D341Med (cell line): Measurements from ENCODE around the gene CDKN2AIP.

Experiments used
- DNase-seq: peaks from one replicate; pipeline ENCODE4 v3.0.0; 2012; ENCODE audit warnings: low spot score

The CDKN2AIP gene, protein sequence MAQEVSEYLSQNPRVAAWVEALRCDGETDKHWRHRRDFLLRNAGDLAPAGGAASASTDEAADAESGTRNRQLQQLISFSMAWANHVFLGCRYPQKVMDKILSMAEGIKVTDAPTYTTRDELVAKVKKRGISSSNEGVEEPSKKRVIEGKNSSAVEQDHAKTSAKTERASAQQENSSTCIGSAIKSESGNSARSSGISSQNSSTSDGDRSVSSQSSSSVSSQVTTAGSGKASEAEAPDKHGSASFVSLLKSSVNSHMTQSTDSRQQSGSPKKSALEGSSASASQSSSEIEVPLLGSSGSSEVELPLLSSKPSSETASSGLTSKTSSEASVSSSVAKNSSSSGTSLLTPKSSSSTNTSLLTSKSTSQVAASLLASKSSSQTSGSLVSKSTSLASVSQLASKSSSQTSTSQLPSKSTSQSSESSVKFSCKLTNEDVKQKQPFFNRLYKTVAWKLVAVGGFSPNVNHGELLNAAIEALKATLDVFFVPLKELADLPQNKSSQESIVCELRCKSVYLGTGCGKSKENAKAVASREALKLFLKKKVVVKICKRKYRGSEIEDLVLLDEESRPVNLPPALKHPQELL

DNA sequence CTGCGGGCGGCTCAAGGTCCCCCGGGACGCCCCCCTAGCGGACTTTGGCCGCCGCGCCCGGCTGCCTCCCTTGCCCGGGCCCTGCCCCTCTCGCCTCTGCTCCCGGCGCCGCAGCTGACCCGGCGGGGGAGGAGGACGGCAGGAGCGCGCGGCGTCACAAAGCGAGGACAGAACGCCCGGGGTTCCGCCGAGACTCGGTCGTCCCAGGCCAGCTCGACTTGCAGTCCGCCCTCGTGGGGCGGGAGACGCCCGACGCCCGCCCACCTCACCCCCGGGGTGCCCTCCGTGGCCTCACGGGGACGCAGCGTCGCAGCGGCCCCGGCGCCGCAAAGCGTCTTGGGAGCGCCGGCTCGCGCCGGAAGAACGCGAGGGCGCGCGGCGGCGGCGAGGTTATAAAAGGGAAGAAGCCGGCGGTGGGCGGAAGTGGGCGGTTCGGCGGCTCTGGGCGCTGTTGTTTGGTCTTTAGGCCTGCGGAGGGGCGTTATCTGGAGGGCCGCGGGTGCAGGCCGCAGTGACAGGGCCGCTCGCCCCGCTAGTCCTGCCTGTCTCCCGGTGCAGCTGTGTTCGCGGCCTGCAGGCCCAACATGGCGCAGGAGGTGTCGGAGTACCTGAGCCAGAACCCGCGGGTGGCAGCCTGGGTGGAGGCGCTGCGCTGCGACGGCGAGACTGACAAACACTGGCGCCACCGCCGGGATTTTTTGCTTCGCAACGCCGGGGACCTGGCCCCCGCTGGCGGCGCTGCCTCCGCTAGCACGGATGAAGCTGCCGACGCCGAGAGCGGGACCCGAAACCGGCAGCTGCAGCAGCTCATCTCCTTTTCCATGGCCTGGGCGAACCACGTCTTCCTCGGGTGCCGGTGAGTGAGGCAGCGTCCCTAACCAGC, at the start of gene CDKN2AIP:
CDKN2AIP (plus strand) TSS at position 423 of the 883 bp plus-strand sequence; CDS start at position 585, 162 bp downstream.
- DNase-seq: peak; percentile 95

DNA sequence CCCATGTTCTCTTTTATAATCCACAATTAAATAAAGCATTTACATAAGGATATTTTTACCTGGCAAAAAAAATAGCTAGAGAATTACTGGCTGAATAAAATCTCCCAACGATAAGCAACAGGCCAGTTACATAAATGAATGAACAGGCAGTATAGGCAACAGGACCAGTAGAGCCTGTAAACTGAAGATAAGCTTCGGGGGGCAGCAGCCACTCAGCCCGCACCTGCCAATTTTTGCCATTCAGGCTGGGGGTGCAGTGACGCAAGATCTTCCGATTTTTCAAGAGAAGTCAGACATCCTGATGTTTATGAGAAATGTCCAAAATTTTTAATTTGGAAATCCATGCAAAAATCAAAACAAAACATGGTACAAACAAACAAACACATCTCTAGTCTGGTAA, 49.0 kb upstream of the CDKN2AIP start:
- no peak for DNase-seq

DNA sequence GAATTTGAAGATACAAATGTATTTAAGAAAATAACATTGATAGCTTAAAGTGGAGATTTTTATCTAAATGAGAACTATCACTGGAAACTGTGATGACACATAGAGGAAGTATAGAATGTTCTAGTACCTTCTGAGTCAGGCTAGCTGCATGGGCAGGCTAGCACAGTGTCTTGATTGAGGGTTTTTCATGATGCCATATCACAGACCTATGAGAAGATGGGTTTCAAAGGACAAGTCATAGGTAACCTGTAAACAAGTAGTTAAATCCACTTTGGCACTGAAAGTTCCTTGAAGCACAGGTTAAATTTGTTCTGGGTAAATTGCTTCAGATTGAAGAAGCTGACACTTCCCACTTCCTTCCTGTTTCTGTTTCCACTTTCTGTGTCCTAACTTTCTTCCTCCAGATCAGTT, 48.2 kb upstream of the CDKN2AIP start:
- DNase-seq: no peak

DNA sequence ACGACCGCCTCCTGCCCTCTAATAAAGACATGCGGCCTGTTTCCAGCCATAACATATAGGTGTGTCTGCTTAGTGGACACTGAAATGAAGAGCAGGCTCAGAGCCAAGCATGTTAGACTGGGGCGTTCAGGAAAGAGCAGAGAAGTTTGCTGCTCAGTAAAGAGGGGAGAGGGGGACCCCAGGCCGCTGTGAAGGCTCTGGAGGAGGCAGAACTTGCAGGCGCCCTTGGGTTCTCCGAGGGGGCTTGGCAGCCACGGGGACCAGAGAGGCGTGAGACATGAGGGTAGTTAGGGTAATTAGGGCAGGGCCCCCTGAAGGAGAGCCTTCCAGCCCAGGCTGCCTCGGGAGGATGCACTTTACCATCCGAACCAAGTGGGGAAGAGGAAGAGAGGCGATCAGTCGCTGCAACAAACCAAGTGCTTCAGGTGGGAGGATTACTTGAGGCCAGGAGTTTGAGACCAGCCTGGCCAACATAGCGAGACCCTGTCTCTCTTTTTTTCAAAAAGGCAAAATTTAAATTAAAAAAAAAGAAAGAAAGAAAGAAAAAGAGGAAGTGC, 46.6 kb upstream of the CDKN2AIP start:
- no peak for DNase-seq

DNA sequence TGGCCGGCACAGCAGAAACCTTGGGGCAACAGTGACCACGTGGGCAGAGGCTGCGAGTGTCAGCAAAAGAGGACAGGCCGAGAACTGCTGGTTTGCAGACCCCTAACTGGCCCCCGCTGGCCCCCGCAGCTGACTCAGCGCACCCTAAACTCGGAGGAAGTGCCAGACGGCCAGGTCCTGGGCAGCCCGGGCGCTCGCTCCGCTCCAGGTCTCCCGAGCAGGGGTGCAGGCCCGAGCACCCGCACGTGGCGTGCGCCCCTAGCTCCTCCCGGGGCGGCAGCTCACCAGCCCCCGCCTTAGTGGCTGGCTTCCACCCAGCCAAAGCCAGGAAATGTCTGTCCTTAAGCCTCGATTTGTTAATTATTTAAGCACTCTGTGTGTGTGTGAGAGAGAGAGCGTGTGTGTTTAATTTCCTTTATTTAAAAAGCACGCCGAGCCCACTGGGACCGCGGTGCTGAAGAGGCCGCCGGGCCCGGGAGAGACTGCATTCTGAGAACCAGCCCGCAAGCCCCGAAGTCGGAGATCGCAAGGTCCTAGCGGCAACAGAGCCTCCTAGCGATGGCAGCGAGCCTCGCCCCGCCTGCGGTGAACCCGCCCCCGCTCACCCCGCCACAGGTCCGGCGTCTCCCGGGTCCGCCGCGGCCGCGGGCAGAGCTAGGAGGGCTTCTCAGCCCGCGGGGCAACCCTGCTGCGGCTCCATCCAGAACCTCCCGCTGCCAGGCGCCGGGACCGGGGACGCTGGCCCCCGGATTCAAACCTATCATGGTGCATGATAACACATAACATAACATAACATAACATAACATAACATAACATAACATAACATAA, 45.9 kb upstream of the CDKN2AIP start:
- peak; percentile 86 for DNase-seq

DNA sequence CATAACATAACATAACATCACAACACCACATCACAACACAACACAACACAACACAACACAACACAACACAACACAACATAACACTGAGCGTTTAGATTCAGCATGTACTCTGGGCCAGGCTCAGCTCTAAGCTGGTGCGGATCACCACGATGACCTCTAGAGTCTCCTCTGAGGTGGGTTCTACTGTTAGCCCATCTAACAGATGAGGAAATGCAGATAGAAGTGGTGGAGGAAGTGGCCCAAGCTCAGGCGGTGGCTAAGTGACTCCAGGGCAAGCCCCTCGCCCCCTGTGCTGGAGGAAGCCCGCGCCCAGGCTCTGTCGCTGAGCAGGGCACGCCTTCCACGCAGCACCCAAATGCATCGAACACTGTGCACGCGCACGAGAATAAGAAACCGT, 45.3 kb upstream of the CDKN2AIP start:
- DNase-seq: no peak

DNA sequence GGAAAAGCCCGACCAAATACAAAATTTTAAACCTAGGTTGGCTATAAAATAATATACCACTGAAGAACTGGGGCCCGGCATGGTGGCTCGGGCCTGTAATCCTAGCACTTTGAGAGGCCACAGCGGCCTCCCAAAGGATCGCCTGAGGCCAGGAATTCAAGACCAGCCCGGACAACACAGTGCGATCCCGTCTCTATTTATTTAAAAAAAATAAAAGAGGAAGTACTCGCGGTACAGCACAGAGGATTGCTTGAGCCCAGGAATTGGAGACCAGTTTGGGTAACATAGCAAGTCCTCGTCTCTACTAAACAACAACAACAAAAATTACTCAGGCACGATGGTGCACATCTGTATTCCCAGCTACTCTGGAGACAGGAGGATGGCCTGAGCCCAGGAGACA, 44.8 kb upstream of the CDKN2AIP start:
- no peak for DNase-seq

DNA sequence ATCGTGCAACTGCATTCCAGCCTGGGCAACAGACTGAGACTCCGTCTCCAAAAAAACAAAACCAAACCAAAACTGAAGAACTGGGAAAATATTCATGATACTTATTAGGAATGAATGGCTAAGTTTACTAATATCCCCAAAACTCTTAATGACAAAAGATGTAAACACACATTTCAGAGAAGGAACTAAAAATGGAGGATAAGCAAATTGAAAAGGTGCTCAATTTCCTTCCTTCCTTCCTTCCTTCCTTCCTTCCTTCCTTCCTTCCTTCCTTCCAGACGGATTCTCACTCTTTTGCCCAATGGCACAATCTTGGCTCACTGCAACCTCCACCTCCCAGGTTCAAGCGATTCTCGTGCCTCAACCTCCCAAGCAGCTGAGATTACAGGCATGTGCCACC, 44.4 kb upstream of the CDKN2AIP start:
- no peak for DNase-seq

DNA sequence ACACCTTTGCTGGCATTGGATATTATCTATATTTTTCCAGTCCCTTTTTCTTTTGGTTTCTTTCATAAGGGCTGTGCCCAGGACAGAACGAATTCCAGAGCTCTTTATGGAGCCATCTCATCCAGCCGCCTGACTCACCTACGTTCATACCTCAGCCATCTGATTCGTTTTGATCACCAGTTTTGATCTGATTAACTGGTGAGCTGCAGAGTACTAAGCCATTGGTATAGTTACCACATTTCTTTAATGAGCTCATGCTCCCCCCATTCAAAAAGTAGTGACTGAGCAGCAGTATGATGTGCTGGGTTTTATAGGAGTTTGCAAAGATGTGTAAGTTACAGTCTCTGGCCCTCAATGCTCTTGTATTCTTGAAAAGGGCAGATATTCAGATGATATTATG, 43.0 kb upstream of the CDKN2AIP start:
- DNase-seq: no peak

DNA sequence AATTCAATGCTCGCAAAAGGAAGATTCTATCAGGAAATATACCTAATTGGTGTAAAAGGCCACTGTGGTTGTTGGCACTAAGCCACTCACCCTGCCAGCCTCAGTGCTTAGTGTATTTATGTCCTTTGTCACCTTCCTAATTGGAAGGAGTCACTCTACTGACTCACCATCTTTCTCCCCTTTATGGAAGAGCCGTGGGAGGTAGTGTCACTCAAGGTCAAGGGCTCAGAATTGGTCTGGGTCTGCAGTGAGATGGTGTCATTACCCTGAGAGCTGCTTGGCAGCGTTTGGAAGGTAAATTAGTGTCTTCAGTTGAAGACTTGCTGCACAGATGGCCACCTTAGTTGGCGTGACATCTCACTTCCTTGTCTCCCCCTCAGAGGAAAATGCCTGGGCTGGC, 41.7 kb upstream of the CDKN2AIP start:
- no peak for DNase-seq

DNA sequence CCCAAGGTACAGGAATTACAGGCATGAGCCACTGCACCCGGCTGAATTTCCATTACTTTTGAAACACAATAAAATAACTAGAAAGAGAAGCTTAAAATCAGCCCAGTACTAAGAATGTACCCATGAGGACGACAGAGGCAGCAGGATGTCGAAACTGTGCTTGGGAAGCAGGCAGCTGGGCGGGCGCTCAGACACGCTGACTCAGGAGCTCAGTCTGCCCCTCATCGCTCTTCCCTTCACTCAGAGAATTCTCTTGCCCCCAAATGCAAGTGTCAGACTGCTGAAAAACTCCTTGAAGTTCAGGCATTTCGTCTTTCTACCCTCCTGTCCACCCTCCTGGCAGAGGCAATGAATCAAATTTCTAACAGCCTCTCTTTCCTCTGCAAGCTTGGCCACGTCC, 41.0 kb upstream of the CDKN2AIP start:
- DNase-seq: no peak

DNA sequence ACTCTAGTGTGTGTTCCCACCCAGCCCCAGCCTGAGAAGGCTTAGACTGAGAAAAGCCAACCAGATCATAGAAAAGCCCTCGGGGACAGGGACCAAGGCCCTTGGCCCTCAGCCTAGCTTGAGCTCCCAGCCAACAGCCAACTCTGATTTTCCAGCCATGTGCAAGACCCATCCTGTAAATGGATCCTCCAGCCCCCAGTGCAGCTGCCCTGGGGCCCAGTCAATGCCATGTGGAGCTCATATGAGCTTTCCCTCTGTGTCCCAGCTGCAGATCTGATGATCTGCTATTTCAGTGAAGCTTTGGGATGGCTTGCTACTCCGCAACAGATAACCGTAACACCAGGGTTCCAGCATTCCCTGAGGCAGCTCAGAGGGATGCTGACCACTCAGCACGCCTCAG, 40.5 kb upstream of the CDKN2AIP start:
- DNase-seq: no peak

DNA sequence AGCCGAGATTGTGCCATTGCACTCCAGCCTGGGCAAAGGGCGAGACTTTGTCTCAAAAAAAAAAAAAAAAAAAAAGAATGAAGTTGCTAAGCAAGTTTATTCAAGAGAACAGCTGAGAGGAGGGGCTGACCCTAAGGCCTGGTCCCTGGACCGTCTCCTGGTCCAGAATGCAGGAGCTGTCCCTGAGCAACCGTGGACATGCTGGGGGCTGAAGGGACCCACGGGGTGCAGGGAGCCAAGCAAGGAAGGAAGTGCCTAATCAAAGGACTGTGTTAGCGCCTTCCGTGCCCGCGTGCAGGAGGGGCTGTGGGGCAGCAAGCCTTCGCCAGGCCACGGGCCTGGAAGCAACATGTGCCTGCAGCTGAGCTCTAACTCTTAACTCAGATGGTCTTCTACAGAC, 39.1 kb upstream of the CDKN2AIP start:
- no peak for DNase-seq

DNA sequence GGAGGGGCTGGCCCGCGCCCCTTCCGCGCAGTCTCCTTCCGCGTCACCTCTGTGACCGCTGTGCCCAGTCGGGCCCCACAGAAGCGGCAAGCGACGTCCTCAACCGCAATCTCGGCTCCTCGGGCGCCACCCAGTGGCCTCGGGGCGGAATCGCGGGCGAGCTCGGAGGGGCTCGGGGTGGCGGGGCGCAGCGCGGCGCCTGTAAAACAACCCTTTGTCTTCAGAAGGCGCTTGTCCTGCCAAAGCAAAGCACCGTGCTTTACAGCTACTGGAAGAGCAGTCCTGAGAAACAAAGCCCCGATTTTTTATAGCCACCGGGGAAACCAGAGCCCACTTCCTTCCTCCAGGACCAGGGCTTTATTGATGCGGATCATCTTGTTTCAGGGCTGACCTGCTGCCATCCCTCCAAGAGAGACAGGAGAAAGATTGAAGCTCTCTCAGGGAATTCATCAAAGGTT, 37.3 kb upstream of the CDKN2AIP start:
- peak; percentile 95 for DNase-seq

DNA sequence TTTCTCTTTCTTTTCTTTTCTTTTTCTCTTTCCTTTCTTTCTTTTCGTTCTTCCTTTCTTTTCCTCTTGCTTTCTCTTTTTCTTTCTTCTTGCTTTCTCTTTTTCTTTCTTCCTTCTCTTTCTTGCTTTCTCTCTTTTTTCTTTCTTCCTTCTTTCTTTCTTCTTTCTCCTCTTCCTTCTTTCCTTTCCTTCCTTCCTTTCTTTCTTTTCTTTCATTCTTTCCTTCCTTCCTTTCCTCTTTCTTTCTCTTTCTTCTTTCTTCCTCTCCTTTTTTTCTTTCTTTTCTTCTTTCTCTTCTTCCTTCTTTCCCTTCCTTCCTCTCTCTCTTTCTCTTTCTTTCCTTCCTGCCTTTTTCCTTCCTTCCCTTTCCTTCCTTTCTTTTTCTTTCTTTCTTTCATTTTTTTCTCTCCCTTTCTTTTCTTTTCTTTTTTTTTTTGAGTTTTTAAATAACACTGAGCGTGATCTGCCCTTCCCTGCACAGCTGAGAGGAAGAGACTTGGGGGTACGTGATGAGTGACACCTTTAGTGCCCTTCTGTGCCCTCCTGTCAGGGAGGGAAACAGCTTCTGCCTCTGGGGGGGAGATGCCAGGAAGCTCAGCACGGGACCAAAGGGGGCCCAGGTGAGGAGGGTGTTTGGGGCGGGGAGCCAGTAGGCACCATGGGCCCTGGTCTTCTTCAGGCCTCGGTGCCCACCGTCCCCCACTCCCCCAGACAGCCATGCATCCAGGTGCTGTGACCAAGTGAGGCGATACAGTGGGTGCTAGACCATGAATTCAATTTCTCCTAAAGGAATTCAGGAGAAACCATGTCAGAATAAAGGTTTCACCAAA, 36.6 kb upstream of the CDKN2AIP start:
- no peak for DNase-seq

DNA sequence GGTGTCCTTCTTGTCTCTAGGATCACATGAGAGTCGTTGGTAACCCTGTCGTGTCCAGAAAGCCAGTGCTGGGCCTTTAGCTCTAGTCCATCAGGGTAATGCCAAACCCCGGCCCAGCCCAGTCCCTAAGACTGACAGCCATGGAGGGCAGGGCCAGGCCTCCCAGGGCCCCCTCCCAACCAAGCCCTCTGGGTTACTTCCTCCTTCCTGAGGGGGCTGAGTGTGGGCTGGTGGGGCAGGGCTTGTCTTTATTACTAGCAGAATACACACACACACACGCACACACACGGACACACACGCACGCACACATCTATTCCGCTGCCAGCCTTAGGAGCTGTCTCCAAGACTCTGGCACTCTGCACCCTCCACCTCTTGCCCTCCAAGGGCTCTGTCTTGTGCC, 35.6 kb upstream of the CDKN2AIP start:
- DNase-seq: no peak

DNA sequence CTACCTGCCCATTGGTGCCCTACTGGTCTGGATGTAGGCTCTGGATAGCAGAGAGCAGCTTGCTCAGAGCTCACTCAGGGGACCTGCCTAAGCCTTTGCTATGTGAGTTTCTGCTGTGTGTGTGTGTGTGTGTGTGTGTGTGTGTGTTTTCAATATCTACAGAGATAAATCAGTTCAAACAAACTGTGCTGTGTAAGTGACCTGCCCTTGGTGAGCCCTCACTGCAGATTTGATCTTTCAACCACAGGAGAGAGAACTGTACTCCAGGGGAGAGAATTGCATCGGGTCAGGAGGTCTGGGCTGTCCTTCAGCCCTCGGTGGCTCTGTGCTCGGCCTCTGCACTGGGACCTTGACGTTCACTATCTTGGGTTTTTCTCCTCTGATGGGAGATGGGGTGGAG, 35.0 kb upstream of the CDKN2AIP start:
- no peak for DNase-seq

DNA sequence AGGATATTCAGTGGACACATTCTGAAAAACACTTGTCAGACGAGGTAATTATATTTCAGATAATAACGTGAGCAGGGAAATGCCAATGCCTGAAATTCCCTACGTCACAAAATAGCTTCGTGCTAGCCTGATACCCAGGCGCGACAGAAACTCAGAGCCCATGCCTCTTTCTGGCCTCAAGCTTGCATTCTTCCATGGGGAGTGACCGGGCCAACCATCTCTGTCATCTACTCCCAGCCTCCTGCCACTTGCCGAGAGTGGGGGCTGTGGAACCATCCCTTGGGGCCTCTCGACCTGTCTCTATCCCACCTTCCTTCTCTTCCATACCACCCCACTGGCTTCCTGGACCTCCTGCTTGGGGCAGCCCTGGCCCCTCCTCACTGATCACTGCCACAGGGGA, 34.5 kb upstream of the CDKN2AIP start:
- no peak for DNase-seq

DNA sequence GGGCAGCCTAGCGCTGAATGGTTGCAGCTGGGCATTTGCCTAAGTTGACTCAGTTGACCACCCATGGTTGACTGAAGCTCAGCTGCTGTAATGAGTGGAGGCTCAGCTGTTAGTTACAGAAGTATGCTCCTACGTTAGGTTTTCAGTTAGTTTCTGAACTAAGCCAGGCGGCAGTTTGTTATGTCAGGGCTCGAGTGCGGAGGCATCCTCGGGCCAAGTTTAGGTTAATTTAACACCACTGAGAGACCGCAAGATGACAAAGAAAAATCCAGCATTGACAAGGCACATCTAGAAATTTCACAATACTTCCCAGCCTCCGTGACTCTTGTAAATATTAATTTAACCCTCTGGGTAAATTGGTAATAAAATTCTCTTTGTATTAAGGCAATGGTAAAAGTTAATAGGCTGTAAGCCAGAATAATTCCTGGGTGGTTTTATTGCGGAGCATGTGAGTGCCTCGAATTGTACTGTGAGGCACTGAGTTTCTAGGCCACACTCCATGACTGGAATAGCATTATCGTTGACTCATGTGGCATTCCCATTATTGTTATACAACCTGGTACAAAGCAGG, 33.1 kb upstream of the CDKN2AIP start:
- DNase-seq: no peak

DNA sequence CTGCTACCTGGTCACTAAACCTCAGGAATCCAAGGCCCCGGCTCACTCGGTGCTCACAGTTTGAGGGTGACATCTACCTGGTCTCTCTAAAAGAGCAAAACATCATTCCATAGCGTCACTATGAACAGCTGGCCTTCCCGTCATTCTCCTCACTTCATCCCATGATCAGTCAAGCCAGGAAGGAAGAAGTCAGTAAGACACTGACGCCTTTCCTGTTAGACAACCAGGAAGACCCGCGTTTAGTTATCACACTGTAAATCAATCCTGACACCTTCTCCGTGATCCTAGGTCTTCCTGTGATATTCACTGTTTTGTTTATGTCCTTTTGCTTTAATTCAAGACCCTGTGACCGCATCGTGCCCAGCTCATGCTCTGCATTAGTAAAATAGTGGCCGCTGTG, 31.6 kb upstream of the CDKN2AIP start:
- no peak for DNase-seq
